Measurements from ENCODE around the gene CHMP4A.

CHMP4A gene

GRCh38 chr14:24253936-24254335, 40.6 kb upstream of the CHMP4A start:
- Histone ChIP-seq H3K4me3 (ENCODE audit: control insufficient read depth in 1 of 7, extremely low read depth in 1 of 7, insufficient read depth in 4 of 7, low read depth in 2 of 7, low read length in 6 of 7) (no peak overlapping the region), H3K27me3 (replicated peaks in 2 of 5; ENCODE audit: control insufficient read depth in 4 of 5, insufficient read depth in 5 of 5, low read length in 4 of 5) (no peaks in the 10 kb centered on the region), H3K36me3 (ENCODE audit: control insufficient read depth in 4 of 4, insufficient read depth in 4 of 4, low read length in 3 of 4) (peaks cover 0 to 4% (median under 1%) of the 10 kb centered on the region in 4 experiments), H3K27ac (ENCODE audit: insufficient read depth in 1 of 2, low read depth in 1 of 2, low read length in 2 of 2, poor library complexity in 1 of 2, severe bottlenecking in 2 of 2) (no peak overlapping the region), H3K9me3 (ENCODE audit: control extremely low read depth in 1 of 5, control insufficient read depth in 4 of 5, insufficient read depth in 2 of 5, low read depth in 1 of 5, low read length in 4 of 5) (no peaks in the 10 kb centered on the region), H3K4me1 (ENCODE audit: control extremely low read depth in 1 of 4, control insufficient read depth in 4 of 4, insufficient read depth in 4 of 4, low read length in 3 of 4) (no peaks in the 10 kb centered on the region)
- ChIA-PET POLR2A (no interaction called here), CTCF (interaction anchor here (0.8 to 4.8 kb wide), 3 partner anchors 17 to 45 kb away, joined by 3 to 27 read pairs (median 13); partner anchors contain the start of genes DHRS1, NOP9 and RABGGTA)
- no peak for DNase-seq
- WGBS (ENCODE audit: insufficient coverage): 100% methylated on average over 1 of the region's 7 CpGs

GRCh38 chr14:24252289-24253124, 39.2 kb upstream of the CHMP4A start:
- Histone ChIP-seq H3K27ac (ENCODE audit: insufficient read depth in 1 of 2, low read depth in 1 of 2, low read length in 2 of 2, poor library complexity in 1 of 2, severe bottlenecking in 2 of 2) (no peak overlapping the region), H3K36me3 (ENCODE audit: control insufficient read depth in 4 of 4, insufficient read depth in 4 of 4, low read length in 3 of 4) (peaks cover 0 to 4% (median 1%) of the 10 kb centered on the region in 4 experiments), H3K4me1 (ENCODE audit: control extremely low read depth in 1 of 4, control insufficient read depth in 4 of 4, insufficient read depth in 4 of 4, low read length in 3 of 4) (no peaks in the 10 kb centered on the region), H3K9me3 (ENCODE audit: control extremely low read depth in 1 of 5, control insufficient read depth in 4 of 5, insufficient read depth in 2 of 5, low read depth in 1 of 5, low read length in 4 of 5) (no peaks in the 10 kb centered on the region), H3K27me3 (replicated peaks in 2 of 5; ENCODE audit: control insufficient read depth in 4 of 5, insufficient read depth in 5 of 5, low read length in 4 of 5) (no peaks in the 10 kb centered on the region), H3K4me3 (ENCODE audit: control insufficient read depth in 1 of 7, extremely low read depth in 1 of 7, insufficient read depth in 4 of 7, low read depth in 2 of 7, low read length in 6 of 7) (no peak overlapping the region)
- DNase-seq: no peak
- 98% methylated on average over 8 of the region's 11 CpGs for WGBS (ENCODE audit: insufficient coverage)
- ChIA-PET CTCF (interaction anchor here (1.0 to 4.8 kb wide), 11 partner anchors 10 to 179 kb away, joined by 3 to 27 read pairs (median 5); partner anchors contain the start of genes CIDEB, DHRS1, NOP9 and RABGGTA), POLR2A (interaction anchor here (0.6 to 0.9 kb wide), 2 partner anchors 45 to 77 kb away, joined by 3 read pairs; no protein-coding TSS in a partner anchor)

GRCh38 chr14:24251880-24252288, 38.6 kb upstream of the CHMP4A start:
- peaks cover 0 to 4% (median 1%) of the 10 kb centered on the region in 4 experiments for H3K36me3 ChIP-seq (ENCODE audit: control insufficient read depth in 4 of 4, insufficient read depth in 4 of 4, low read length in 3 of 4)
- no peak overlapping the region for H3K4me3 ChIP-seq (ENCODE audit: control insufficient read depth in 1 of 7, extremely low read depth in 1 of 7, insufficient read depth in 4 of 7, low read depth in 2 of 7, low read length in 6 of 7)
- H3K4me1 ChIP-seq (ENCODE audit: control extremely low read depth in 1 of 4, control insufficient read depth in 4 of 4, insufficient read depth in 4 of 4, low read length in 3 of 4): no peaks in the 10 kb centered on the region
- no peak for DNase-seq
- CTCF ChIA-PET: interaction anchor here (1.0 to 4.8 kb wide), 11 partner anchors 9 to 179 kb away, joined by 3 to 27 read pairs (median 5); partner anchors contain the start of genes CIDEB, DHRS1, NOP9 and RABGGTA
- WGBS (ENCODE audit: insufficient coverage): 83% methylated on average over 1 of the region's 1 CpG
- POLR2A ChIA-PET: interaction anchor here (0.9 to 1.0 kb wide), 2 partner anchors 19 to 45 kb away, joined by 3 read pairs; partner anchors contain the start of gene RABGGTA
- no peak overlapping the region for H3K27ac ChIP-seq (ENCODE audit: insufficient read depth in 1 of 2, low read depth in 1 of 2, low read length in 2 of 2, poor library complexity in 1 of 2, severe bottlenecking in 2 of 2)
- no peaks in the 10 kb centered on the region for H3K27me3 ChIP-seq (replicated peaks in 2 of 5; ENCODE audit: control insufficient read depth in 4 of 5, insufficient read depth in 5 of 5, low read length in 4 of 5)
- no peaks in the 10 kb centered on the region for H3K9me3 ChIP-seq (ENCODE audit: control extremely low read depth in 1 of 5, control insufficient read depth in 4 of 5, insufficient read depth in 2 of 5, low read depth in 1 of 5, low read length in 4 of 5)

- POLR2A ChIA-PET: no interaction called here
- no peaks in the 10 kb centered on the region for H3K27me3 ChIP-seq (replicated peaks in 2 of 5; ENCODE audit: control insufficient read depth in 4 of 5, insufficient read depth in 5 of 5, low read length in 4 of 5)
- CTCF ChIA-PET: interaction anchor here (1.0 to 4.8 kb wide), 10 partner anchors 8 to 181 kb away, joined by 3 to 27 read pairs (median 6); partner anchors contain the start of genes CIDEB, RABGGTA and TINF2
- DNase-seq: no peak
- H3K9me3 ChIP-seq (ENCODE audit: control extremely low read depth in 1 of 5, control insufficient read depth in 4 of 5, insufficient read depth in 2 of 5, low read depth in 1 of 5, low read length in 4 of 5): no peaks in the 10 kb centered on the region
- no peaks in the 10 kb centered on the region for H3K4me1 ChIP-seq (ENCODE audit: control extremely low read depth in 1 of 4, control insufficient read depth in 4 of 4, insufficient read depth in 4 of 4, low read length in 3 of 4)
- no peak overlapping the region for H3K4me3 ChIP-seq (ENCODE audit: control insufficient read depth in 1 of 7, extremely low read depth in 1 of 7, insufficient read depth in 4 of 7, low read depth in 2 of 7, low read length in 6 of 7)
- H3K27ac ChIP-seq (ENCODE audit: insufficient read depth in 1 of 2, low read depth in 1 of 2, low read length in 2 of 2, poor library complexity in 1 of 2, severe bottlenecking in 2 of 2): no peak overlapping the region
- WGBS (ENCODE audit: insufficient coverage): 92% methylated on average over 4 of the region's 4 CpGs
- peaks cover 0 to 4% (median 1%) of the 10 kb centered on the region in 4 experiments for H3K36me3 ChIP-seq (ENCODE audit: control insufficient read depth in 4 of 4, insufficient read depth in 4 of 4, low read length in 3 of 4)
Measured at GRCh38 chr14:24250354-24250753, 37.1 kb upstream of the CHMP4A start.

GRCh38 chr14:24249230-24250021, 36.1 kb upstream of the CHMP4A start:
- WGBS (ENCODE audit: insufficient coverage): 88% methylated on average over 10 of the region's 13 CpGs

GRCh38 chr14:24247422-24247821, 34.1 kb upstream of the CHMP4A start:
- Histone ChIP-seq H3K4me3 (ENCODE audit: control insufficient read depth in 1 of 7, extremely low read depth in 1 of 7, insufficient read depth in 4 of 7, low read depth in 2 of 7, low read length in 6 of 7) (no peak overlapping the region), H3K36me3 (ENCODE audit: control insufficient read depth in 4 of 4, insufficient read depth in 4 of 4, low read length in 3 of 4) (peaks cover 0 to 2% (median 0%) of the 10 kb centered on the region in 4 experiments), H3K27me3 (replicated peaks in 2 of 5; ENCODE audit: control insufficient read depth in 4 of 5, insufficient read depth in 5 of 5, low read length in 4 of 5) (no peaks in the 10 kb centered on the region), H3K4me1 (ENCODE audit: control extremely low read depth in 1 of 4, control insufficient read depth in 4 of 4, insufficient read depth in 4 of 4, low read length in 3 of 4) (peaks cover 3 to 13% (median 11%) of the 10 kb centered on the region in 4 experiments), H3K27ac (ENCODE audit: insufficient read depth in 1 of 2, low read depth in 1 of 2, low read length in 2 of 2, poor library complexity in 1 of 2, severe bottlenecking in 2 of 2) (no peak overlapping the region), H3K9me3 (ENCODE audit: control extremely low read depth in 1 of 5, control insufficient read depth in 4 of 5, insufficient read depth in 2 of 5, low read depth in 1 of 5, low read length in 4 of 5) (no peaks in the 10 kb centered on the region)
- POLR2A ChIA-PET: interaction anchor here (0.7 to 1.5 kb wide), 3 partner anchors 18 to 123 kb away, joined by 3 read pairs; partner anchors contain the start of gene MDP1
- CTCF ChIA-PET: interaction anchor here (0.6 to 13.5 kb wide), 8 partner anchors 9 to 188 kb away, joined by 3 to 207 read pairs (median 6); partner anchors contain the start of genes CIDEB, DHRS1 and NOP9
- no peak for DNase-seq
- 76% methylated on average over 6 of the region's 7 CpGs for WGBS (ENCODE audit: insufficient coverage)

More at GRCh38 chr14:24249230-24250021, 36.1 kb upstream of the CHMP4A start:
- H3K4me1 ChIP-seq (ENCODE audit: control extremely low read depth in 1 of 4, control insufficient read depth in 4 of 4, insufficient read depth in 4 of 4, low read length in 3 of 4): no peaks in the 10 kb centered on the region
- H3K4me3 ChIP-seq (ENCODE audit: control insufficient read depth in 1 of 7, extremely low read depth in 1 of 7, insufficient read depth in 4 of 7, low read depth in 2 of 7, low read length in 6 of 7): no peak overlapping the region
- ChIA-PET CTCF (interaction anchor here (0.6 to 13.5 kb wide), 5 partner anchors 8 to 50 kb away, joined by 3 to 207 read pairs (median 6); partner anchors contain the start of genes DHRS1 and NOP9), POLR2A (interaction anchor here (0.8 kb wide), 1 partner anchor 48 kb away, joined by 3 read pairs; no protein-coding TSS in a partner anchor)
- no peaks in the 10 kb centered on the region for H3K9me3 ChIP-seq (ENCODE audit: control extremely low read depth in 1 of 5, control insufficient read depth in 4 of 5, insufficient read depth in 2 of 5, low read depth in 1 of 5, low read length in 4 of 5)
- DNase-seq: no peak
- no peaks in the 10 kb centered on the region for H3K27me3 ChIP-seq (replicated peaks in 2 of 5; ENCODE audit: control insufficient read depth in 4 of 5, insufficient read depth in 5 of 5, low read length in 4 of 5)
- no peak overlapping the region for H3K27ac ChIP-seq (ENCODE audit: insufficient read depth in 1 of 2, low read depth in 1 of 2, low read length in 2 of 2, poor library complexity in 1 of 2, severe bottlenecking in 2 of 2)
- peaks cover 0 to 2% (median 0%) of the 10 kb centered on the region in 4 experiments for H3K36me3 ChIP-seq (ENCODE audit: control insufficient read depth in 4 of 4, insufficient read depth in 4 of 4, low read length in 3 of 4)

All from common myeloid progenitor, CD34-positive (primary cell).